H1 (cell line): Measurements from ENCODE around the gene GRK3. TPM values are rescaled to one million over a fixed set of nuclear protein-coding genes. Genes with fewer than 3 reads are reported as not detected.

Experiments
- CTCF ChIA-PET: fragments of 300-600 bp; sonication (Branson Sonifier 250); formaldehyde crosslinking; loops from one replicate; lab custom pipeline; 2021; ENCODE audit not compliant: partially characterized antibody; lab: Charles Lee
- POLR2A ChIA-PET: fragments of 300-600 bp; sonication (Branson Sonifier 250); formaldehyde crosslinking; loops from one replicate; lab custom pipeline; 2021; ENCODE audit warnings: inconsistent platforms; ENCODE audit not compliant: partially characterized antibody; lab: Charles Lee
- DNase-seq, 2 experiments: peaks; one replicate each; pipeline versions ENCODE4 v3.0.0 to v3.0.0-alpha.2; 2010 to 2022; ENCODE audit warnings: low spot score in 2 of 2, low read depth in 1 of 2, mixed read lengths in 1 of 2
- FAIRE-seq: peaks from 2 replicates; lab custom pipeline; 2011; peaks lifted over from hg19 to GRCh38; lab: Jason Lieb, UNC
- H2AFZ ChIP-seq: 2 replicates; pipeline ENCODE4 v1.8.1; 2012; ENCODE audit warnings: low read length, inconsistent platforms
- H2AK5ac ChIP-seq: 2 replicates; pipeline ENCODE4 v1.6.1; 2013; ENCODE audit warnings: low read depth, low read length
- H2BK120ac ChIP-seq: replicated peaks from 2 replicates; pipeline ENCODE3; 2013; ENCODE audit warnings: low read depth, low read length, inconsistent platforms
- H2BK12ac ChIP-seq: 2 replicates; pipeline ENCODE4 v1.6.1; 2013; ENCODE audit warnings: low read depth, low read length
- H2BK15ac ChIP-seq: 2 replicates; pipeline ENCODE4 v1.6.1; 2013; ENCODE audit warnings: low read length
- H2BK20ac ChIP-seq: 2 replicates; pipeline ENCODE4 v1.6.1; 2013; ENCODE audit warnings: low read length
- H2BK5ac ChIP-seq: 2 replicates; pipeline ENCODE4 v1.6.1; 2013; ENCODE audit warnings: low read depth, low read length
- H3K14ac ChIP-seq: 2 replicates; pipeline ENCODE4 v1.6.1; 2013; ENCODE audit warnings: inconsistent platforms; ENCODE audit not compliant: insufficient read length
- H3K18ac ChIP-seq: 2 replicates; pipeline ENCODE4 v1.6.1; 2013; ENCODE audit warnings: low read length; ENCODE audit errors: extremely low read depth
- H3K23ac ChIP-seq: 2 replicates; pipeline ENCODE4 v1.6.1; 2013; ENCODE audit warnings: inconsistent platforms; ENCODE audit not compliant: insufficient read length
- H3K23me2 ChIP-seq: 2 replicates; pipeline ENCODE4 v1.6.1; 2013; ENCODE audit warnings: low read depth, low read length
- H3K27ac ChIP-seq: 2 replicates; pipeline ENCODE4 v1.6.1; 2011; ENCODE audit warnings: low read depth, low read length, inconsistent platforms
- H3K27me3 ChIP-seq, 4 experiments: replicated peaks in 1 of 4; 1 replicate in 1 of 4; 2 replicates in 3 of 4; pipeline versions ENCODE4 v1.6.1 to v1.8.1; 2011 to 2013; ENCODE audit warnings: low read length in 3 of 4, mild to moderate bottlenecking in 3 of 4, inconsistent platforms in 2 of 4, mixed read lengths in 2 of 4, moderate library complexity in 1 of 4; ENCODE audit not compliant: control insufficient read depth in 3 of 4, insufficient read depth in 3 of 4; ENCODE audit errors: extremely low read depth in 1 of 4
- H3K36me3 ChIP-seq, 4 experiments: 2 replicates each; pipeline versions ENCODE4 v1.6.1 to v1.8.1; 2011 to 2013; ENCODE audit warnings: mild to moderate bottlenecking in 4 of 4, low read length in 3 of 4, moderate library complexity in 2 of 4, control low read depth in 1 of 4, inconsistent platforms in 1 of 4; ENCODE audit not compliant: insufficient read depth in 4 of 4, control insufficient read depth in 2 of 4
- H3K4ac ChIP-seq: replicated peaks from 2 replicates; pipeline ENCODE3; 2013; ENCODE audit warnings: low read length, low read depth, mixed read lengths, inconsistent platforms; ENCODE audit not compliant: insufficient read length
- H3K4me1 ChIP-seq, 4 experiments: replicated peaks in 1 of 4; 1 replicate in 1 of 4; 2 replicates in 3 of 4; pipeline versions ENCODE4 v1.6.1 to v1.8.1; 2011 to 2013; ENCODE audit warnings: low read length in 3 of 4, inconsistent platforms in 2 of 4, mixed read lengths in 1 of 4; ENCODE audit not compliant: insufficient read depth in 4 of 4, control insufficient read depth in 3 of 4
- H3K4me2 ChIP-seq, 2 experiments: 2 replicates each; pipeline versions ENCODE4 v1.6.1 to v1.8.1; 2011 to 2013; ENCODE audit warnings: low read depth in 2 of 2, low read length in 2 of 2, control low read depth in 1 of 2, inconsistent platforms in 1 of 2, mild to moderate bottlenecking in 1 of 2; ENCODE audit not compliant: insufficient read depth in 1 of 2
- H3K4me3 ChIP-seq, 4 experiments: fragments of 200-600, 300-600 bp in 1 of 4; sonication (generic), shearing (Covaris generic), sonication (Bioruptor Twin) in 1 of 4; 2 replicates each; pipeline versions ENCODE4 v1.5.1 to v1.8.1; 2011 to 2016; ENCODE audit warnings: low read length in 4 of 4, low read depth in 3 of 4, control low read depth in 2 of 4, inconsistent platforms in 2 of 4, mild to moderate bottlenecking in 2 of 4, mixed read lengths in 1 of 4, moderate library complexity in 1 of 4; ENCODE audit not compliant: insufficient read depth in 2 of 4; ENCODE audit errors: extremely low read depth in 1 of 4
- H3K56ac ChIP-seq: replicated peaks from 2 replicates; pipeline ENCODE3; 2013; ENCODE audit warnings: low read depth, mild to moderate bottlenecking, mixed read lengths, low read length, inconsistent platforms; ENCODE audit not compliant: insufficient read length
- H3K79me1 ChIP-seq: 2 replicates; pipeline ENCODE4 v1.6.1; 2013; ENCODE audit warnings: low read depth, low read length, control low read depth
- H3K79me2 ChIP-seq, 2 experiments: 2 replicates each; pipeline versions ENCODE4 v1.6.1 to v1.8.1; 2012 to 2013; ENCODE audit warnings: low read length in 2 of 2, mild to moderate bottlenecking in 2 of 2, inconsistent platforms in 1 of 2; ENCODE audit not compliant: insufficient read depth in 2 of 2, control insufficient read depth in 1 of 2
- H3K9ac ChIP-seq, 4 experiments: replicated peaks in 1 of 4; 1 replicate in 1 of 4; 2 replicates in 3 of 4; pipeline versions ENCODE4 v1.6.1 to v1.8.1; 2011 to 2013; ENCODE audit warnings: low read depth in 3 of 4, low read length in 3 of 4, control low read depth in 2 of 4, mild to moderate bottlenecking in 2 of 4, moderate library complexity in 2 of 4, inconsistent platforms in 1 of 4; ENCODE audit errors: extremely low read depth in 1 of 4
- H3K9me3 ChIP-seq, 2 experiments: 2 replicates each; pipeline versions ENCODE4 v1.6.1 to v1.8.1; 2012 to 2013; ENCODE audit warnings: mild to moderate bottlenecking in 2 of 2, moderate library complexity in 2 of 2, control low read depth in 1 of 2, inconsistent platforms in 1 of 2, low read depth in 1 of 2, low read length in 1 of 2, mixed read lengths in 1 of 2; ENCODE audit not compliant: insufficient read depth in 2 of 2
- H4K20me1 ChIP-seq, 2 experiments: replicated peaks in 1 of 2; 2 replicates each; pipeline versions ENCODE3 to v1.8.1; 2011 to 2013; ENCODE audit warnings: inconsistent platforms in 2 of 2, low read length in 2 of 2, mild to moderate bottlenecking in 1 of 2; ENCODE audit not compliant: insufficient read depth in 2 of 2, control insufficient read depth in 1 of 2
- H4K5ac ChIP-seq: 2 replicates; pipeline ENCODE4 v1.6.1; 2013; ENCODE audit warnings: low read length, low read depth, mixed read lengths, inconsistent platforms; ENCODE audit not compliant: insufficient read length
- H4K8ac ChIP-seq: 2 replicates; pipeline ENCODE4 v1.8.0; 2013; ENCODE audit warnings: mild to moderate bottlenecking, moderate library complexity, low read length, inconsistent platforms; ENCODE audit not compliant: insufficient read depth; ENCODE audit errors: extremely low read depth
- H4K91ac ChIP-seq: replicated peaks from 2 replicates; pipeline ENCODE3; 2013; ENCODE audit warnings: low read length, mixed read lengths, inconsistent platforms; ENCODE audit not compliant: insufficient read length
- USF2 ChIP-seq: IDR thresholded peaks from 2 replicates; pipeline ENCODE4 v1.6.1; 2011; ENCODE audit warnings: low read length, improper control_type of control experiment
- WGBS, 2 experiments: shearing (Covaris generic) in 1 of 2; methylation state at CpG; one replicate each; pipeline versions ENCODE4 v1.1.6 to v1.1.7; 2013 to 2015; ENCODE audit warnings: low lambda C conversion rate in 2 of 2, mixed read lengths in 2 of 2, inconsistent platforms in 1 of 2, low coverage in 1 of 2, missing lambda C conversion rate in 1 of 2; ENCODE audit not compliant: insufficient replicate concordance in 2 of 2, insufficient coverage in 1 of 2, insufficient read length in 1 of 2; ENCODE audit errors: extremely low coverage in 1 of 2, missing lambda C conversion rate in 1 of 2; 5-methylcytosine and 5-hydroxymethylcytosine counted together
- polyA plus RNA-seq, 7 experiments: library from polyadenylated mRNA; depleted of rRNA in 3 of 7; stranded (reverse) in 5 of 7; unstranded in 2 of 7; fragments of >200 nt in 5 of 7; fragments of 200-250 nt in 2 of 7; gene quantifications; 1 replicate in 5 of 7; 2 replicates in 1 of 7; 4 replicates in 1 of 7; pipeline versions ENCODE4 v1.2.1 to v1.2.3, GENCODE V29; 2011 to 2013; ENCODE audit warnings: missing spikeins in 2 of 7, mixed read lengths in 2 of 7
- total RNA-seq: library from RNA; stranded (reverse); fragmentation: NEBNext Ultra II Directional; extraction: Animal tissue kit (Norgen Biotek cat#: 25700); gene quantifications from 2 replicates; pipeline ENCODE4 v1.2.1, GENCODE V29; 2021

The GRK3 gene
- total and polyA plus RNA-seq, 2 of the 8 experiments (the other 6 are each of a cell fraction or from before 2014, with no cell fraction given): 7.5 to 35.3 TPM

- no peaks in the 10 kb centered on the region for H3K9me3 ChIP-seq
- no peaks in the 10 kb centered on the region for H3K4me1 ChIP-seq
- ChIA-PET CTCF (no interaction called here), POLR2A (no interaction called here)
- no peaks in the 10 kb centered on the region for H3K23me2 ChIP-seq
- no peak overlapping the region for H4K5ac ChIP-seq
- H4K91ac ChIP-seq: no peak overlapping the region
- H3K79me1 ChIP-seq: no peaks in the 10 kb centered on the region
- no peaks in the 10 kb centered on the region for H3K79me2 ChIP-seq
- H3K27ac ChIP-seq: no peak overlapping the region
- no peak overlapping the region for H2BK15ac ChIP-seq
- no peak overlapping the region for H3K4ac ChIP-seq
- H4K8ac ChIP-seq: no peak overlapping the region
- H3K23ac ChIP-seq: no peak overlapping the region
- H2BK120ac ChIP-seq: no peak overlapping the region
- H3K18ac ChIP-seq: no peak overlapping the region
- no peak for TF ChIP-seq USF2
- no peak overlapping the region for H2BK5ac ChIP-seq
- no peaks in the 10 kb centered on the region for H3K27me3 ChIP-seq
- H2AFZ ChIP-seq: no peak overlapping the region
- H3K56ac ChIP-seq: no peak overlapping the region
- 91% methylated on average over 4 of the region's 4 CpGs; no CpG with 5 or more reads in 1 of the 2 experiments for WGBS, 2 experiments
- no peak overlapping the region for H3K9ac ChIP-seq
- H3K4me2 ChIP-seq: no peak overlapping the region
- no peak for FAIRE-seq
- no peak overlapping the region for H2BK20ac ChIP-seq
- H2BK12ac ChIP-seq: no peak overlapping the region
- no peak overlapping the region for H3K14ac ChIP-seq
- no peak overlapping the region for H3K4me3 ChIP-seq
- H3K36me3 ChIP-seq: no peaks in the 10 kb centered on the region
- no peak overlapping the region for H2AK5ac ChIP-seq
- DNase-seq: no peak
- H4K20me1 ChIP-seq: peaks cover 0 to 1% of the 10 kb centered on the region in 2 experiments
Measured at GRCh38 chr22:25658633-25659032, 94.2 kb downstream of the GRK3 start.
